Stimulated activated CD8-positive, alpha-beta memory T cell treated with anti-CD3 and anti-CD28 coated beads, Interleukin-4, amount 100 ng/mL, for 24 hours (primary cell): ENCODE data around the gene PPM1M.

Source experiments
- DNase-seq: peaks from one replicate; pipeline ENCODE4 v3.0.0-alpha.2; 2020; ENCODE audit warnings: low read depth

PPM1M gene

DNA sequence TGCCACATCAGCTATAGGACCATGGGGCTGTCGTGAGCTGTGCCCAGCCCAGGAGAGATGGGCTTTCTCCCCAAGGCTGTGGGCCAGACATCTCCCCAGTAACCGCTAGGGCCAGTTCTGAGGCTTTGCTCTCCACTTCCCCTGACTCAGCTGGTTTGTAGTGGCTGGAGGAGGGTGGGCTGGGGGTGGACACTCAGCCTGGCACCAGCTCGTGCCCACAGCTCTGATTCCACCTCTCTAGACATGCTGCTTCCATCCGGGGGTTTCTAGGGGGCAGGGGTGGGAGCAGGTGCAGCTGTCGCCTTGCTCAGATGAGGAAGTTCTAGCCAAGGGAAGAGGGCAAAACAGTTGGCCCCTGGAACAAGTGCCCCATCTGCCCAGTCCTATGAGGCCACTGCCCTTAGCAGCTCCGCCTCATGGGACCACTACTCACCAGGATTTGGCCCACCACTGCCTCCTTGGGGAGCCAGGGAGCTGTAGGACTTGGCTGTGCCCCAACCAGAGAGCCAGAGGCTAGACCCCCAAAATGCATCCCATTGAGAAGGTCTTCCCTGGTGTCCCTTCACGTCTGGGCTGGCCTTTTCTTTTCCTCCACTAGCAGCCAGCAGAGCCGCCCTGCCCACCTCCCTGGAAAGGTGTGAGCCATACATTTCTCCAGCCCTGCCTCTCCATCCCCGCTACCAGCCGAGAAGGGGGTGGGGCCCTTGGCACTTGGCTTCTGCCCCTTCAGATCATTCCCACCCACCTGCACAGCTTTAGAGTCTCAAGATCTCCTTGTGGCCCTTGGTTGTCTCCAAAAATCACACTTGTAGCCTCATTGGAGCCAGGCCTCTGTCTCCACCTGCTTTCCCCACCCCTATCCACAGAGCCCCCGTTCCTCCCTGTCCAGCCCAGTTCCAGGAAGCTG, 51.9 kb downstream of the PPM1M start:
- no peak for DNase-seq

DNA sequence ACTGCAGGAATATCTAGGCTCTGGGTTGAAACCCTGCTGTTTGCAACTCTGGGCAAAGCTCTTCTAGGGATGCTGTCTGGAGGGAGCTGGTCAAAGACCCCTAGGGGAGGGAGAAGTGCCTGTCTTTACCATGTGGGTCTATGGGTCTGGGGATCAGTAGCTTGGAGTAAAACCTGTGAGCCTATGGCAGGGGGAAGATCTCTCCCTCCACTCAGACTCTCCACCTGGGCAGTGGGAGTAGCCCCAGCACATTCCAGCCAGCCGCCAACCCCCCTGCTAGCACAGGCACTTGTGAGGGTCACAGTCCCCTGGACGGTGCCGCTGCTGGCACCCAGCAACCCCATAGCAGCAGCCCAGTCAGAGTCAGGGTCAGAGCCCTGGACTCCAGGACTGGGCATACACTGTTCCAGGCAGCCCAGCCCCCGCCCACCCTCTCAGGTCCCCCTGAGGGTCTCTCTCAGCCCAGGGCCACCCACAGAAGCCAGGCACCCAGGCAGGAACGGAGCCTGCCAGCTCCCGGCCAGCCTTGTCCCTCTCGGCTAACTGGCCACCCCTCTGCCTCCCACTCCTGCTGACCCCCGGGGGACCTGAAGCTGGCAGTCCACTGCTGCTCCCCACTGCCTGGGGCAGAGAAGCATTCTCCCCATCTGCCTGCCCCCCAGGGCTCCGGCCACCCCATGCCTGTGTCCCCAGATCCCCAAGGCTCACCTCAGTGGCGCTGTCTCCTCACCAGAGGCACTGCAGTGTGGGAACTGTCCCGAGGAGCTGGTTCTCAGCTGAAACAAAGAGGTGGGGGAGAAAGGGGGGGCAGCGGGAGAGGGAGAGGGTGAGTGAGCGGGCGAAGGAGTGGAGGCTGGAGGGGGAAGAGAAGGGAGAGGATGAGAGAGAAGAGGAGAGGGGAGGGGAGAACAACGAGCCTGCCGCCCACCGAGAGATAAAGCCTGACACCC, 52.9 kb downstream of the PPM1M start:
- no peak for DNase-seq

DNA sequence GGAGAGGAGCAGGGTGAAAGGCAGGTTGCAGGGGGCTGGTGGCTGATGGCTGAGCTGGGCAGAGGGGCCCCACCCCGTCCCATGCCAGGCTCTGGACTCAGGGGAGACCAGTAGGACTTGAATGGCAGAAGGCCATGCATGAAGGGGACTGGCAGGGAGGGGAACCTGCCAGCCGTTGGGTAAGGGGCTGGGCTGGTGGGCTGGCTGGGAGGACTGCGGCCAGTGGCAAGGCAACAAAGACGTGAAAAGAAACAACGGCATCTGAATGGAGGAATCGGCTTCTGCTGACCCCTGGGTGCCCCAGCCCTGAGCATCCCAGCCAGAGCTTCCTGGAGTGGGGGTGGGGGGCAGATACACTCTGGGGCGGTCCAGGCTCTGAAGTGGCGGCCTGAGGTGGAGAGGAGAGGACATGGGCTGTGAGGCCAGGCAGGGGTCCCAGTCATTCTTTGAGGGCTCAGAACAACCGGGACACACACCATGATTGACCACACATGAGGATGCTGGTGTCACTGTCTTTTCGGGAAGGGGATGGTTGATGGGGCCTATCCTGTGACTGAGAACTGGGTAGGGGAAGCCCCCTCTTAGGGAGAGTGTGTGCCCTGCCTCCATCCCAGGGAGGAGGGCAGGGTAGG, 53.8 kb downstream of the PPM1M start:
- no peak for DNase-seq
